ENCODE measurements around the gene ATRNL1. TPM values are rescaled to one million over a fixed set of nuclear protein-coding genes. Genes with fewer than 3 reads are reported as not detected.

The ATRNL1 gene
- total RNA-seq, 1 experiment from 2014 or later = 1.3 TPM

DNA sequence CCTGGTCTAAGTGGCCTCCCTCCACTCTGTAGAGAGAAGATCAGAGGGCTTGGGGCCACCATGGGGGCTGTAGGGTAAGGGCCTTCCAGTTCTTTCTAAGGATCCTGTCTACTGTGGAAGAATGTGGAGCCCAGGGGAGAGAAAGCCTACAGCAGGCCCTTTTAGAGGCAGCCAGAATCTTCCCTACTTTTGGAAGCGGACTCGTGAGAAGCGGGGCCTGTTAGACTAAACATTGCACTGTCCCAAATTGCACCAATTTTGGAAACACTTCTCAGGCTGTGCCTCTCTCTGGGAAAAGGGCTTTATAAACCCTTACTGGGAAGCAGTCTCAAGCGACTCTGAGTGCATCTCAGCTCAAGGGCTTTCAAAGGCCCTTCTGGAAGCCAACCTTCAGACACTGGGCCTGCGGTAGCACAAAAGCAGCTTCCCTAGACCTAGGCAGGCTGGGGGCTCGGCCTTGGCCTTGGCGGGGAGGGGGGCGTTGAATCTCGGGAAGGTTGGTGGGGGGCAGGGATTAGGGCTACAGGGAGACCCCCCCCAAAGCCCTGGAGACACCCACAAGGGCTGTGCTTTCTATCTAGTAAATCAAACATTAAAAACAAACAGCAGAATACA lies 881.8 kb downstream of the ATRNL1 start:
- POLR2A ChIA-PET = no interaction called here
- Histone ChIP-seq H3K27me3 (ENCODE audit: insufficient read depth, low read length) (peaks cover 49% of the 10 kb centered on the region), H3K4me1 (ENCODE audit: control insufficient read depth in 1 of 2, insufficient read depth in 2 of 2, low read length in 2 of 2) (no peaks in the 10 kb centered on the region), H3K9ac (ENCODE audit: low read length) (no peak overlapping the region), H3K27ac (ENCODE audit: low read depth, low read length) (no peak overlapping the region), H3K9me3 (ENCODE audit: control insufficient read depth in 1 of 2, insufficient read depth in 1 of 2, low read depth in 1 of 2, low read length in 2 of 2) (no peaks in the 10 kb centered on the region), H2AFZ (ENCODE audit: low read depth, low read length, poor library complexity, severe bottlenecking) (no peak overlapping the region), H4K20me1 (ENCODE audit: insufficient read depth) (no peaks in the 10 kb centered on the region), H3K79me2 (ENCODE audit: insufficient read depth, low read length) (no peaks in the 10 kb centered on the region), H3K9me2 (ENCODE audit: insufficient read depth) (no peaks in the 10 kb centered on the region), H3K36me3 (ENCODE audit: control insufficient read depth in 1 of 2, insufficient read depth in 2 of 2, low read length in 2 of 2) (no peaks in the 10 kb centered on the region), H3K4me3 (replicated peaks in 1 of 2; ENCODE audit: low read depth in 1 of 2, low read length in 2 of 2) (no peak overlapping the region), H3K4me2 (ENCODE audit: low read length) (no peak overlapping the region)
- intact Hi-C loops (cut with micrococcal nuclease) = no loop called here
- ATAC-seq = no peak
- RAD21 ChIA-PET (ENCODE audit: low non-redundant PET in 1 of 2, low total read pairs in 2 of 2, uncharacterized antibody in 2 of 2, unreplicated experiment in 2 of 2) = no interaction called here
- no TSS peak for BruUV-seq (replicated peaks)
- DNase-seq (ENCODE audit: low read depth, low spot score) = no peak
- CTCF ChIA-PET = no interaction called here
- TF ChIP-seq JUND (IDR thresholded peaks at IDR 0.05) (no peak), YY1 (IDR thresholded peaks at IDR 0.05; ENCODE audit: extremely low read depth, insufficient replicate concordance, low read depth, low read length) (no peak), ZNF274 (IDR thresholded peaks at IDR 0.05; ENCODE audit: low read depth, low read length) (no peak), CEBPB (IDR thresholded peaks at IDR 0.05; ENCODE audit: low read depth) (no peak), SIN3A (IDR thresholded peaks at IDR 0.05; ENCODE audit: low read depth) (no peak), ELF1 (IDR thresholded peaks at IDR 0.05; ENCODE audit: borderline replicate concordance, low read depth) (no peak), POLR2A (IDR thresholded peaks at IDR 0.05; ENCODE audit: borderline replicate concordance, extremely low read depth, insufficient read depth, insufficient read length) (no peak), EZH2phosphoT487 (IDR thresholded peaks at IDR 0.05; ENCODE audit: borderline replicate concordance) (no peak), SRF (IDR thresholded peaks at IDR 0.05; ENCODE audit: low read depth) (no peak), POLR2AphosphoS5 (IDR thresholded peaks at IDR 0.05; ENCODE audit: low read depth, low read length) (no peak), EZH2 (IDR thresholded peaks at IDR 0.05) (no peak), SP1 (IDR thresholded peaks at IDR 0.05; ENCODE audit: low read depth) (no peak), TCF7L2 (IDR thresholded peaks at IDR 0.05; ENCODE audit: borderline replicate concordance, extremely low read depth, insufficient read depth, insufficient read length) (no peak), ZFX (IDR thresholded peaks at IDR 0.05) (no peak), CBX3 (IDR thresholded peaks at IDR 0.05; ENCODE audit: low read depth) (no peak), RAD21 (IDR thresholded peaks at IDR 0.05; ENCODE audit: low read depth) (no peak)
- TF ChIP-seq, protein P1, sequence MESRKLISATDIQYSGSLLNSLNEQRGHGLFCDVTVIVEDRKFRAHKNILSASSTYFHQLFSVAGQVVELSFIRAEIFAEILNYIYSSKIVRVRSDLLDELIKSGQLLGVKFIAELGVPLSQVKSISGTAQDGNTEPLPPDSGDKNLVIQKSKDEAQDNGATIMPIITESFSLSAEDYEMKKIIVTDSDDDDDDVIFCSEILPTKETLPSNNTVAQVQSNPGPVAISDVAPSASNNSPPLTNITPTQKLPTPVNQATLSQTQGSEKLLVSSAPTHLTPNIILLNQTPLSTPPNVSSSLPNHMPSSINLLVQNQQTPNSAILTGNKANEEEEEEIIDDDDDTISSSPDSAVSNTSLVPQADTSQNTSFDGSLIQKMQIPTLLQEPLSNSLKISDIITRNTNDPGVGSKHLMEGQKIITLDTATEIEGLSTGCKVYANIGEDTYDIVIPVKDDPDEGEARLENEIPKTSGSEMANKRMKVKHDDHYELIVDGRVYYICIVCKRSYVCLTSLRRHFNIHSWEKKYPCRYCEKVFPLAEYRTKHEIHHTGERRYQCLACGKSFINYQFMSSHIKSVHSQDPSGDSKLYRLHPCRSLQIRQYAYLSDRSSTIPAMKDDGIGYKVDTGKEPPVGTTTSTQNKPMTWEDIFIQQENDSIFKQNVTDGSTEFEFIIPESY (IDR thresholded peaks at IDR 0.05; ENCODE audit: extremely low read depth, insufficient replicate concordance, low read length) = no peak
- TF ChIP-seq, protein P2, sequence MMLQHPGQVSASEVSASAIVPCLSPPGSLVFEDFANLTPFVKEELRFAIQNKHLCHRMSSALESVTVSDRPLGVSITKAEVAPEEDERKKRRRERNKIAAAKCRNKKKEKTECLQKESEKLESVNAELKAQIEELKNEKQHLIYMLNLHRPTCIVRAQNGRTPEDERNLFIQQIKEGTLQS (IDR thresholded peaks at IDR 0.05) = no peak
- TF ChIP-seq, protein P3, sequence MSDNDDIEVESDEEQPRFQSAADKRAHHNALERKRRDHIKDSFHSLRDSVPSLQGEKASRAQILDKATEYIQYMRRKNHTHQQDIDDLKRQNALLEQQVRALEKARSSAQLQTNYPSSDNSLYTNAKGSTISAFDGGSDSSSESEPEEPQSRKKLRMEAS (IDR thresholded peaks at IDR 0.05) = no peak
- TF ChIP-seq, protein P4, sequence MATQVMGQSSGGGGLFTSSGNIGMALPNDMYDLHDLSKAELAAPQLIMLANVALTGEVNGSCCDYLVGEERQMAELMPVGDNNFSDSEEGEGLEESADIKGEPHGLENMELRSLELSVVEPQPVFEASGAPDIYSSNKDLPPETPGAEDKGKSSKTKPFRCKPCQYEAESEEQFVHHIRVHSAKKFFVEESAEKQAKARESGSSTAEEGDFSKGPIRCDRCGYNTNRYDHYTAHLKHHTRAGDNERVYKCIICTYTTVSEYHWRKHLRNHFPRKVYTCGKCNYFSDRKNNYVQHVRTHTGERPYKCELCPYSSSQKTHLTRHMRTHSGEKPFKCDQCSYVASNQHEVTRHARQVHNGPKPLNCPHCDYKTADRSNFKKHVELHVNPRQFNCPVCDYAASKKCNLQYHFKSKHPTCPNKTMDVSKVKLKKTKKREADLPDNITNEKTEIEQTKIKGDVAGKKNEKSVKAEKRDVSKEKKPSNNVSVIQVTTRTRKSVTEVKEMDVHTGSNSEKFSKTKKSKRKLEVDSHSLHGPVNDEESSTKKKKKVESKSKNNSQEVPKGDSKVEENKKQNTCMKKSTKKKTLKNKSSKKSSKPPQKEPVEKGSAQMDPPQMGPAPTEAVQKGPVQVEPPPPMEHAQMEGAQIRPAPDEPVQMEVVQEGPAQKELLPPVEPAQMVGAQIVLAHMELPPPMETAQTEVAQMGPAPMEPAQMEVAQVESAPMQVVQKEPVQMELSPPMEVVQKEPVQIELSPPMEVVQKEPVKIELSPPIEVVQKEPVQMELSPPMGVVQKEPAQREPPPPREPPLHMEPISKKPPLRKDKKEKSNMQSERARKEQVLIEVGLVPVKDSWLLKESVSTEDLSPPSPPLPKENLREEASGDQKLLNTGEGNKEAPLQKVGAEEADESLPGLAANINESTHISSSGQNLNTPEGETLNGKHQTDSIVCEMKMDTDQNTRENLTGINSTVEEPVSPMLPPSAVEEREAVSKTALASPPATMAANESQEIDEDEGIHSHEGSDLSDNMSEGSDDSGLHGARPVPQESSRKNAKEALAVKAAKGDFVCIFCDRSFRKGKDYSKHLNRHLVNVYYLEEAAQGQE (IDR thresholded peaks at IDR 0.05; ENCODE audit: low read depth) = no peak
